Sigmoid colon (tissue), 7 donors: ENCODE measurements around the gene COX7A2L. TPM values are rescaled to one million over a fixed set of nuclear protein-coding genes. Genes with fewer than 3 reads are reported as not detected.

ENCODE experiments used
- DNase-seq: peaks from one replicate; pipeline ENCODE4 v3.0.0-alpha.2; 2019
- H3K27ac ChIP-seq, 4 donors: fragments of 200-600 bp; sonication (generic); one replicate each; pipeline ENCODE4 v1.5.1; 2016 to 2019; ENCODE audit warnings: mild to moderate bottlenecking in 1 of 4
- H3K27me3 ChIP-seq, 3 donors: fragments of 200-600 bp; sonication (generic); one replicate each; pipeline ENCODE4 v1.5.1; 2019; ENCODE audit warnings: mild to moderate bottlenecking in 1 of 3
- H3K36me3 ChIP-seq, 4 donors: fragments of 200-600 bp; sonication (generic); one replicate each; pipeline ENCODE4 v1.5.1; 2016 to 2019
- H3K4me1 ChIP-seq, 4 donors: fragments of 200-600 bp; sonication (generic); one replicate each; pipeline ENCODE4 v1.5.1; 2017 to 2019
- H3K4me3 ChIP-seq, 4 donors: fragments of 200-600 bp; sonication (generic); one replicate each; pipeline ENCODE4 v1.5.1; 2017 to 2019; ENCODE audit warnings: mild to moderate bottlenecking in 2 of 4, moderate library complexity in 1 of 4
- H3K9me3 ChIP-seq, 4 donors: fragments of 200-600 bp in 3 of 4; sonication (generic) in 3 of 4; one replicate each; pipeline versions ENCODE4 v1.5.1 to v1.6.1; 2013 to 2019
- CTCF ChIP-seq, 4 experiments: fragments of 450-650 bp in 3 of 4; fragments of 200-600 bp in 1 of 4; IDR thresholded peaks; one replicate each; pipeline ENCODE4 v1.5.1; 2016 to 2019; ENCODE audit warnings: antibody characterized with exemption in 4 of 4, mild to moderate bottlenecking in 3 of 4, moderate library complexity in 2 of 4
- EP300 ChIP-seq, 4 donors: sonication (generic); formaldehyde crosslinking; IDR thresholded peaks; one replicate each; pipeline ENCODE4 v1.6.1; 2017; ENCODE audit warnings: antibody characterized with exemption in 4 of 4
- POLR2A ChIP-seq, 2 donors: fragments of 450-650 bp; IDR thresholded peaks; one replicate each; pipeline ENCODE4 v1.6.1; 2016; ENCODE audit warnings: antibody characterized with exemption in 2 of 2, mild to moderate bottlenecking in 2 of 2, moderate library complexity in 2 of 2
- POLR2AphosphoS5 ChIP-seq, 4 donors: sonication (generic); formaldehyde crosslinking; IDR thresholded peaks; one replicate each; pipeline ENCODE4 v1.6.1; 2017; ENCODE audit warnings: antibody characterized with exemption in 4 of 4
- WGBS, 2 donors: extraction: QIAGEN DNeasy Blood & Tissue Kit; methylation state at CpG; one replicate each; pipeline ENCODE4 v1.1.7; 2013; 5-methylcytosine and 5-hydroxymethylcytosine counted together
- intact Hi-C: fragments of 100-400 bp; cut with DNase I; formaldehyde crosslinking; loops from one replicate; pipeline ENCODE4 v1.15.1; 2023
- polyA plus RNA-seq, 3 donors: library from polyadenylated mRNA; stranded (reverse); fragments of 200-250 nt; gene quantifications; one replicate each; pipeline ENCODE4 v1.2.3, GENCODE V29; 2013
- total RNA-seq, 4 donors: library from RNA; depleted of rRNA; stranded (reverse); fragments of >200 nt; gene quantifications; one replicate each; pipeline ENCODE4 v1.1.0, GENCODE V29; 2016
- donor health status: healthy with polysubstance abuse.
- donor health status: Bipolar disorder and iron deficiency.
- donor health status: healthy.

The COX7A2L gene
- total and polyA plus RNA-seq, 7 donors, result 149 to 270 (median 193) TPM

- no peak for DNase-seq
- no peak for TF ChIP-seq EP300 (IDR thresholded peaks at IDR 0.05)
- no peak for TF ChIP-seq POLR2A (IDR thresholded peaks at IDR 0.05)
- TF ChIP-seq POLR2AphosphoS5 (IDR thresholded peaks at IDR 0.05), result no peak
- TF ChIP-seq CTCF (IDR thresholded peaks at IDR 0.05), result no peak
Observed at GRCh38 chr2:42342795-42343241, 18.2 kb downstream of the COX7A2L start.

GRCh38 chr2:42342061-42342794, 18.8 kb downstream of the COX7A2L start:
- intact Hi-C loops, result no loop called here
- WGBS, 2 donors, result 79 to 84% methylated on average over 8 of the region's 8 CpGs
- Histone ChIP-seq H3K27me3 (no peaks in the 10 kb centered on the region), H3K9me3 (no peaks in the 10 kb centered on the region), H3K36me3 (peaks cover 0 to 33% (median 6%) of the 10 kb centered on the region in 4 donors), H3K4me1 (peaks cover 0 to 23% (median 21%) of the 10 kb centered on the region in 4 donors), H3K27ac (peak overlapping the region in 3 of 4 donors; percentile 12 to 20 (median 17)), H3K4me3 (no peak overlapping the region)
- peak; percentile 81 for DNase-seq
- no peak for TF ChIP-seq CTCF (IDR thresholded peaks at IDR 0.05)
- TF ChIP-seq POLR2AphosphoS5 (IDR thresholded peaks at IDR 0.05), result no peak
- no peak for TF ChIP-seq POLR2A (IDR thresholded peaks at IDR 0.05)
- no peak for TF ChIP-seq EP300 (IDR thresholded peaks at IDR 0.05)

More at GRCh38 chr2:42342795-42343241, 18.2 kb downstream of the COX7A2L start:
- H3K9me3 ChIP-seq, result no peaks in the 10 kb centered on the region
- H3K4me3 ChIP-seq, result no peak overlapping the region
- WGBS, 2 donors, result 84 to 91% methylated on average over 11 of the region's 11 CpGs
- peaks cover 0 to 23% (median 21%) of the 10 kb centered on the region in 4 donors for H3K4me1 ChIP-seq
- H3K36me3 ChIP-seq, result peaks cover 0 to 33% (median 6%) of the 10 kb centered on the region in 4 donors
- intact Hi-C loops, result no loop called here
- H3K27ac ChIP-seq, result peak overlapping the region in 3 of 4 donors; percentile 12 to 28 (median 17)
- H3K27me3 ChIP-seq, result no peaks in the 10 kb centered on the region

GRCh38 chr2:42340938-42341636, 19.9 kb downstream of the COX7A2L start:
- Histone ChIP-seq H3K36me3 (peaks cover 0 to 35% (median 6%) of the 10 kb centered on the region in 4 donors), H3K4me1 (peaks cover 0 to 20% (median 19%) of the 10 kb centered on the region in 4 donors), H3K9me3 (no peaks in the 10 kb centered on the region), H3K27me3 (no peaks in the 10 kb centered on the region), H3K27ac (no peak overlapping the region), H3K4me3 (no peak overlapping the region)
- WGBS, 2 donors, result 90 to 93% methylated on average over 10 of the region's 10 CpGs
- no peak for TF ChIP-seq EP300 (IDR thresholded peaks at IDR 0.05)
- TF ChIP-seq POLR2AphosphoS5 (IDR thresholded peaks at IDR 0.05), result no peak
- no peak for TF ChIP-seq CTCF (IDR thresholded peaks at IDR 0.05)
- intact Hi-C loops, result no loop called here
- DNase-seq, result no peak

GRCh38 chr2:42340045-42340937, 20.7 kb downstream of the COX7A2L start:
- Histone ChIP-seq H3K9me3 (no peaks in the 10 kb centered on the region), H3K36me3 (peaks cover 0 to 35% (median 9%) of the 10 kb centered on the region in 4 donors), H3K4me1 (peaks cover 0 to 15% (median 14%) of the 10 kb centered on the region in 4 donors), H3K4me3 (no peak overlapping the region), H3K27ac (no peak overlapping the region), H3K27me3 (no peaks in the 10 kb centered on the region)
- no peak for TF ChIP-seq POLR2AphosphoS5 (IDR thresholded peaks at IDR 0.05)
- intact Hi-C loops, result no loop called here
- 84 to 92% methylated on average over 23 of the region's 23 CpGs for WGBS, 2 donors
- no peak for DNase-seq
